ENCODE measurements around the gene DLEC1.

Gene DLEC1

GRCh38 chr3:38150780-38151528, 111.9 kb downstream of the DLEC1 start:
- H3K9me2 ChIP-seq (replicated peaks; ENCODE audit: insufficient read depth, low read length): no peaks in the 10 kb centered on the region
- H3K27ac ChIP-seq (ENCODE audit: low read depth, low read length): no peak overlapping the region
- no peaks in the 10 kb centered on the region for H3K36me3 ChIP-seq (ENCODE audit: low read length)
- TF ChIP-seq EZH2phosphoT487 (conservative IDR thresholded peaks at IDR 0.05; ENCODE audit: low read length) (no peak), CTCF (IDR thresholded peaks at IDR 0.05; ENCODE audit: insufficient read depth, low read length, poor library complexity, severe bottlenecking) (no peak)
- peak overlapping the region; percentile 12 for H2AFZ ChIP-seq (ENCODE audit: low read depth, low read length, severe bottlenecking)
- H3K9me3 ChIP-seq (ENCODE audit: insufficient read depth, low read length): 0 out of 2 replicates have a peak, but pooled peaks cover 4% of the 10 kb centered on the region
- H3F3A ChIP-seq (ENCODE audit: insufficient read depth): no peaks in the 10 kb centered on the region
- H4K20me1 ChIP-seq (ENCODE audit: low read depth, low read length): no peaks in the 10 kb centered on the region
- H3K4me2 ChIP-seq (ENCODE audit: low read depth, low read length, poor library complexity, severe bottlenecking): no peak overlapping the region
- H3K4me3 ChIP-seq (ENCODE audit: insufficient read depth, low read length, poor library complexity, severe bottlenecking): no peak overlapping the region
- no peak overlapping the region for H3K9ac ChIP-seq (ENCODE audit: low read length)
- H3K79me2 ChIP-seq (ENCODE audit: insufficient read depth, low read length): no peaks in the 10 kb centered on the region
- no peaks in the 10 kb centered on the region for H3K27me3 ChIP-seq (ENCODE audit: low read length)

GRCh38 chr3:38151667-38152265, 112.8 kb downstream of the DLEC1 start:
- Histone ChIP-seq H3K9me3 (ENCODE audit: insufficient read depth, low read length) (no peaks in the 10 kb centered on the region), H3K9ac (ENCODE audit: low read length) (no peak overlapping the region), H4K20me1 (ENCODE audit: low read depth, low read length) (no peaks in the 10 kb centered on the region), H2AFZ (ENCODE audit: low read depth, low read length, severe bottlenecking) (no peak overlapping the region), H3F3A (ENCODE audit: insufficient read depth) (no peaks in the 10 kb centered on the region), H3K27me3 (ENCODE audit: low read length) (no peaks in the 10 kb centered on the region), H3K9me2 (replicated peaks; ENCODE audit: insufficient read depth, low read length) (no peaks in the 10 kb centered on the region), H3K4me2 (ENCODE audit: low read depth, low read length, poor library complexity, severe bottlenecking) (no peak overlapping the region), H3K27ac (ENCODE audit: low read depth, low read length) (no peak overlapping the region), H3K36me3 (ENCODE audit: low read length) (no peaks in the 10 kb centered on the region), H3K79me2 (ENCODE audit: insufficient read depth, low read length) (no peaks in the 10 kb centered on the region), H3K4me3 (ENCODE audit: insufficient read depth, low read length, poor library complexity, severe bottlenecking) (no peak overlapping the region)
- TF ChIP-seq CTCF (IDR thresholded peaks at IDR 0.05; ENCODE audit: insufficient read depth, low read length, poor library complexity, severe bottlenecking) (no peak), EZH2phosphoT487 (conservative IDR thresholded peaks at IDR 0.05; ENCODE audit: low read length) (no peak)

DNA sequence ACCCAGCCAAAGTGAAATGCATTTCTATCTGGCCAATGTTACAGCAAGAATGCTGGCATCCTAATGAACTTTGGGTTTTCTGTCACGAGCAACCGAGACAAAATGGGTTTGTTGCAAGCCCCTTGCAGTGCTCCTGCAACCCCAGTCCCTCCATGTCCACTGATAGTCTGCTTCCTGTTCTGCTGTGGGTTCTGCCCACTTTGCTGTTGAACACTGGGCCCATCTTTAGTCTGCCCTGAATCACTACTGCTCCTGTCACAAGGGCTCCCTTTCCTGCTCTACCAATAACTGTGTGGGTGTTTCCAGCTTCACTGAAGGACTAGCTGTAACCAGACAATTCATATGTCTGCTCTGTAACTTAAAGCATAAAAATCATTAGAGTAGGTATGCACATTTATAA, 113.6 kb downstream of the DLEC1 start:
- Histone ChIP-seq H3F3A (ENCODE audit: insufficient read depth) (no peaks in the 10 kb centered on the region), H3K27ac (ENCODE audit: low read depth, low read length) (no peak overlapping the region), H4K20me1 (ENCODE audit: low read depth, low read length) (no peaks in the 10 kb centered on the region), H3K79me2 (ENCODE audit: insufficient read depth, low read length) (no peaks in the 10 kb centered on the region), H3K4me2 (ENCODE audit: low read depth, low read length, poor library complexity, severe bottlenecking) (no peak overlapping the region), H3K9me3 (ENCODE audit: insufficient read depth, low read length) (no peaks in the 10 kb centered on the region), H3K9me2 (replicated peaks; ENCODE audit: insufficient read depth, low read length) (no peaks in the 10 kb centered on the region), H3K4me3 (ENCODE audit: insufficient read depth, low read length, poor library complexity, severe bottlenecking) (no peak overlapping the region), H3K36me3 (ENCODE audit: low read length) (no peaks in the 10 kb centered on the region), H3K27me3 (ENCODE audit: low read length) (no peaks in the 10 kb centered on the region), H2AFZ (ENCODE audit: low read depth, low read length, severe bottlenecking) (no peak overlapping the region), H3K9ac (ENCODE audit: low read length) (no peak overlapping the region)
- TF ChIP-seq CTCF (IDR thresholded peaks at IDR 0.05; ENCODE audit: insufficient read depth, low read length, poor library complexity, severe bottlenecking) (no peak), EZH2phosphoT487 (conservative IDR thresholded peaks at IDR 0.05; ENCODE audit: low read length) (no peak)

Measured in SU-DHL-6 (cell line).